Measurements from ENCODE around the gene CHN2. TPM values are rescaled to one million over a fixed set of nuclear protein-coding genes. Genes with fewer than 3 reads are reported as not detected.

CHN2 gene
- polyA plus RNA-seq, 1 donor from 2014 or later, result 136 TPM

- no peaks in the 10 kb centered on the region for H4K20me1 ChIP-seq (ENCODE audit: insufficient read depth)
- no peaks in the 10 kb centered on the region for H3K9me2 ChIP-seq (ENCODE audit: insufficient read depth, low read length)
- peaks cover 22% of the 10 kb centered on the region for H3K27me3 ChIP-seq (ENCODE audit: insufficient read depth, low read depth, low read length)
- no peak overlapping the region for H3K4me3 ChIP-seq (ENCODE audit: low read length)
- no peaks in the 10 kb centered on the region for H3K79me2 ChIP-seq (replicated peaks; ENCODE audit: insufficient read depth, low read length)
- H3K9me3 ChIP-seq (ENCODE audit: low read length), result no peaks in the 10 kb centered on the region
- no peak overlapping the region for H3K27ac ChIP-seq (ENCODE audit: low read length)
- H3F3A ChIP-seq (ENCODE audit: insufficient read depth, low read length, poor library complexity, severe bottlenecking), result no peaks in the 10 kb centered on the region
- no peak overlapping the region for H3K9ac ChIP-seq (ENCODE audit: low read length)
- H2AFZ ChIP-seq (ENCODE audit: low read depth, low read length), result no peak overlapping the region
- no peaks in the 10 kb centered on the region for H3K36me3 ChIP-seq (ENCODE audit: insufficient read depth, low read length)
- TF ChIP-seq EP300 (conservative IDR thresholded peaks at IDR 0.05; ENCODE audit: poor library complexity, severe bottlenecking) (no peak), RAD21 (conservative IDR thresholded peaks at IDR 0.05) (no peak), POLR2AphosphoS5 (IDR thresholded peaks at IDR 0.05) (no peak), CTCF (IDR thresholded peaks at IDR 0.05; ENCODE audit: poor library complexity, severe bottlenecking) (no peak), EZH2 (IDR thresholded peaks at IDR 0.05; ENCODE audit: borderline replicate concordance, insufficient read depth, low read length, poor library complexity, severe bottlenecking) (no peak)
- no peak overlapping the region for H3K4me2 ChIP-seq (ENCODE audit: low read length)
Observed at GRCh38 chr7:29147821-29148220, 46.8 kb upstream of the CHN2 start.

- Histone ChIP-seq H3K4me2 (ENCODE audit: low read length) (no peak overlapping the region), H4K20me1 (ENCODE audit: insufficient read depth) (no peaks in the 10 kb centered on the region), H3K9me3 (ENCODE audit: low read length) (no peaks in the 10 kb centered on the region), H3K27me3 (ENCODE audit: insufficient read depth, low read depth, low read length) (peaks cover 22% of the 10 kb centered on the region), H3K79me2 (replicated peaks; ENCODE audit: insufficient read depth, low read length) (no peaks in the 10 kb centered on the region), H3K4me3 (ENCODE audit: low read length) (no peak overlapping the region), H2AFZ (ENCODE audit: low read depth, low read length) (no peak overlapping the region), H3K9me2 (ENCODE audit: insufficient read depth, low read length) (no peaks in the 10 kb centered on the region), H3F3A (ENCODE audit: insufficient read depth, low read length, poor library complexity, severe bottlenecking) (no peaks in the 10 kb centered on the region), H3K9ac (ENCODE audit: low read length) (no peak overlapping the region), H3K36me3 (ENCODE audit: insufficient read depth, low read length) (no peaks in the 10 kb centered on the region), H3K27ac (ENCODE audit: low read length) (no peak overlapping the region)
- TF ChIP-seq SMC3 (conservative IDR thresholded peaks at IDR 0.05; ENCODE audit: poor library complexity) (no peak), TAF1 (IDR thresholded peaks at IDR 0.05; ENCODE audit: low read depth) (no peak), EP300 (conservative IDR thresholded peaks at IDR 0.05; ENCODE audit: poor library complexity, severe bottlenecking) (no peak), EZH2 (IDR thresholded peaks at IDR 0.05; ENCODE audit: borderline replicate concordance, insufficient read depth, low read length, poor library complexity, severe bottlenecking) (no peak), POLR2AphosphoS5 (IDR thresholded peaks at IDR 0.05) (no peak), MXI1 (conservative IDR thresholded peaks at IDR 0.05; ENCODE audit: poor library complexity, severe bottlenecking) (no peak), RAD21 (conservative IDR thresholded peaks at IDR 0.05) (no peak), REST (IDR thresholded peaks at IDR 0.05; ENCODE audit: borderline replicate concordance) (no peak), CTCF (IDR thresholded peaks at IDR 0.05; ENCODE audit: poor library complexity, severe bottlenecking) (no peak)
Observed at GRCh38 chr7:29149036-29149435, 45.5 kb upstream of the CHN2 start.
